IMR-90 (cell line): ENCODE results near the gene PSMA1. TPM values are rescaled to one million over a fixed set of nuclear protein-coding genes. Genes with fewer than 3 reads are reported as not detected.
"Not testable (repeated sequence)": the region's sequence is repeated elsewhere in the genome, so short reads cannot be mapped to it uniquely, and the experiment has no call there.

Experiments
- ATAC-seq: fragments of 200-7000 bp; cut with Tn5 transposase; 2 replicates; pipeline ENCODE4 v1.9.1; 2020; ENCODE audit warnings: low read depth, mild to moderate bottlenecking, moderate library complexity
- BruUV-seq: library from RNA; stranded (reverse); fragments of 400-500 nt; replicated peaks from 2 replicates; lab custom pipeline; 2021; lab: Mats Ljungman, UMichigan
- CTCF ChIA-PET: fragments of 300-600 bp; formaldehyde crosslinking; extraction: SDS; loops from one replicate; lab custom pipeline; 2021; ENCODE audit warnings: antibody characterized with exemption; lab: Yijun Ruan, JAX
- POLR2A ChIA-PET: fragments of 300-600 bp; sonication (Branson Sonifier 250); formaldehyde crosslinking; loops from one replicate; lab custom pipeline; 2022; ENCODE audit warnings: antibody characterized with exemption; ENCODE audit not compliant: unreplicated experiment; lab: Charles Lee
- DNase-seq: peaks from one replicate; pipeline ENCODE4 v3.0.0; 2013
- H2AFZ ChIP-seq: replicated peaks from 2 replicates; pipeline ENCODE3; 2013; ENCODE audit warnings: low read length, mild to moderate bottlenecking; ENCODE audit not compliant: poor library complexity
- H2AK5ac ChIP-seq: 2 replicates; pipeline ENCODE4 v1.6.1; 2013; ENCODE audit warnings: low read depth, low read length, inconsistent platforms
- H2AK9ac ChIP-seq: replicated peaks from 2 replicates; pipeline ENCODE3; 2013; ENCODE audit warnings: mild to moderate bottlenecking, low read depth, low read length, moderate library complexity; ENCODE audit not compliant: poor library complexity
- H2BK120ac ChIP-seq: 2 replicates; pipeline ENCODE4 v1.6.1; 2013; ENCODE audit warnings: low read depth, low read length, inconsistent platforms
- H2BK15ac ChIP-seq: 3 replicates; pipeline ENCODE4 v1.6.1; 2013; ENCODE audit warnings: low read depth, low read length, inconsistent platforms
- H2BK20ac ChIP-seq: 2 replicates; pipeline ENCODE4 v1.6.1; 2013; ENCODE audit warnings: low read depth, mild to moderate bottlenecking, inconsistent platforms, low read length, moderate library complexity
- H2BK5ac ChIP-seq: 2 replicates; pipeline ENCODE4 v1.6.1; 2013; ENCODE audit warnings: mild to moderate bottlenecking, low read depth, low read length, inconsistent platforms; ENCODE audit not compliant: poor library complexity, severe bottlenecking
- H3K14ac ChIP-seq: replicated peaks from 2 replicates; pipeline ENCODE4 v1.6.1; 2013; ENCODE audit warnings: low read depth, low read length, inconsistent platforms
- H3K18ac ChIP-seq: 2 replicates; pipeline ENCODE4 v1.6.1; 2013; ENCODE audit warnings: low read depth, low read length, control low read depth
- H3K23ac ChIP-seq: 2 replicates; pipeline ENCODE4 v1.6.1; 2013; ENCODE audit warnings: low read depth, low read length, inconsistent platforms
- H3K27ac ChIP-seq: 2 replicates; pipeline ENCODE4 v1.5.1; 2013; ENCODE audit warnings: mild to moderate bottlenecking, control low read depth, low read length; ENCODE audit not compliant: insufficient read depth
- H3K27me3 ChIP-seq: 2 replicates; pipeline ENCODE4 v1.6.1; 2013; ENCODE audit warnings: low read length; ENCODE audit not compliant: control insufficient read depth, insufficient read depth
- H3K36me3 ChIP-seq: 2 replicates; pipeline ENCODE4 v1.6.1; 2013; ENCODE audit warnings: low read length, mixed read lengths; ENCODE audit not compliant: control insufficient read depth, insufficient read depth
- H3K4ac ChIP-seq: 2 replicates; pipeline ENCODE4 v1.6.1; 2013; ENCODE audit warnings: low read depth, low read length, inconsistent platforms
- H3K4me1 ChIP-seq: 2 replicates; pipeline ENCODE4 v1.6.1; 2013; ENCODE audit warnings: low read length, mixed read lengths; ENCODE audit not compliant: control insufficient read depth, insufficient read depth
- H3K4me2 ChIP-seq: 2 replicates; pipeline ENCODE4 v1.6.1; 2013; ENCODE audit warnings: low read depth, mild to moderate bottlenecking, control low read depth, low read length, moderate library complexity
- H3K4me3 ChIP-seq: 2 replicates; pipeline ENCODE4 v1.5.1; 2013; ENCODE audit warnings: low read depth, mild to moderate bottlenecking, control low read depth, low read length, moderate library complexity; ENCODE audit not compliant: insufficient read depth
- H3K56ac ChIP-seq: 2 replicates; pipeline ENCODE4 v1.6.1; 2013; ENCODE audit warnings: low read length, inconsistent platforms; ENCODE audit not compliant: insufficient read depth; ENCODE audit errors: extremely low read depth
- H3K79me1 ChIP-seq, 2 experiments: 2 replicates each; pipeline ENCODE4 v1.6.1; 2013; ENCODE audit warnings: low read length in 2 of 2, inconsistent platforms in 1 of 2, low read depth in 1 of 2
- H3K9ac ChIP-seq: 2 replicates; pipeline ENCODE4 v1.6.1; 2013; ENCODE audit warnings: low read depth, low read length, control low read depth
- H3K9me1 ChIP-seq: 2 replicates; pipeline ENCODE4 v1.6.1; 2013; ENCODE audit warnings: low read length, inconsistent platforms; ENCODE audit not compliant: insufficient read depth
- H3K9me3 ChIP-seq: 2 replicates; pipeline ENCODE4 v1.6.1; 2013; ENCODE audit warnings: low read length; ENCODE audit not compliant: control insufficient read depth, insufficient read depth
- H4K20me1 ChIP-seq: 2 replicates; pipeline ENCODE4 v1.6.1; 2013; ENCODE audit warnings: low read length, inconsistent platforms; ENCODE audit not compliant: insufficient read depth
- H4K5ac ChIP-seq: 2 replicates; pipeline ENCODE4 v1.6.1; 2013; ENCODE audit warnings: mild to moderate bottlenecking, low read depth, low read length, control low read depth
- H4K8ac ChIP-seq, 2 experiments: 2 replicates each; pipeline ENCODE4 v1.6.1; 2013; ENCODE audit warnings: low read depth in 2 of 2, low read length in 2 of 2, control low read depth in 1 of 2, inconsistent platforms in 1 of 2
- H4K91ac ChIP-seq: 2 replicates; pipeline ENCODE4 v1.6.1; 2013; ENCODE audit warnings: low read depth, low read length, inconsistent platforms; ENCODE audit not compliant: insufficient read depth
- ELK1 ChIP-seq: fragments of 150-350 bp; IDR thresholded peaks from 2 replicates; pipeline ENCODE4 v1.6.1; 2016; ENCODE audit warnings: low read depth, mild to moderate bottlenecking, low read length, moderate library complexity, borderline replicate concordance
- FOS ChIP-seq: fragments of 150-350 bp; IDR thresholded peaks from 2 replicates; pipeline ENCODE4 v1.6.1; 2016; ENCODE audit warnings: low read depth, low read length
- MXI1 ChIP-seq: IDR thresholded peaks from 2 replicates; pipeline ENCODE4 v1.6.1; 2012; ENCODE audit warnings: low read depth, mild to moderate bottlenecking, low read length, moderate library complexity, borderline replicate concordance
- USF2 ChIP-seq: fragments of 150-350 bp; IDR thresholded peaks from 2 replicates; pipeline ENCODE4 v1.6.1; 2017; ENCODE audit warnings: mild to moderate bottlenecking, antibody characterized with exemption, low read length, low read depth
- WGBS, 2 experiments: methylation state at CpG; one replicate each; pipeline versions ENCODE4 v1.1.5 to v1.1.7; 2013; ENCODE audit warnings: missing lambda C conversion rate in 2 of 2; ENCODE audit not compliant: insufficient read length in 1 of 2; ENCODE audit errors: extremely low coverage in 2 of 2; 5-methylcytosine and 5-hydroxymethylcytosine counted together
- dilution Hi-C: fragments of 300-500 bp; cut with HindIII; formaldehyde crosslinking; loops from one replicate; pipeline ENCODE4 v1.14.3; 2018; ENCODE audit warnings: low sequenced_read_pairs; ENCODE audit not compliant: unreplicated experiment
- in situ Hi-C: fragments of 300-500 bp; cut with MboI; formaldehyde crosslinking; loops from 3 replicates; pipeline ENCODE4 v1.14.3; 2019; ENCODE audit warnings: low sequenced_read_pairs, inconsistent platforms, mixed read lengths
- intact Hi-C: fragments of 100-400 bp; cut with micrococcal nuclease; formaldehyde crosslinking; loops from 2 replicates; pipeline ENCODE4 v1.10.0; 2022
- polyA plus RNA-seq, 3 experiments: library from polyadenylated mRNA; depleted of rRNA; stranded (reverse); fragments of >200 nt; gene quantifications; 2 replicates each; pipeline ENCODE4 v1.2.3, GENCODE V29; 2012; ENCODE audit warnings: low replicate concordance in 1 of 3
- total RNA-seq: library from RNA; depleted of rRNA; stranded (reverse); fragments of >200 nt; gene quantifications from 2 replicates; pipeline ENCODE4 v1.2.3, GENCODE V29; 2012

Gene PSMA1
- total and polyA plus RNA-seq, 2 of the 4 experiments (the other 2 are of a cell fraction) = 179 to 194 TPM

GRCh38 chr11:14519917-14520746 lies at the start of gene PSMA1 (continued):
- peak; percentile 3; the same call in 1 of the 2 replicates for TF ChIP-seq USF2
- TF ChIP-seq FOS = no peak
- TF ChIP-seq ELK1 = no peak
- TF ChIP-seq MXI1 = 0 out of 2 replicates have a peak, but pooled peaks have one; percentile 42

- WGBS, 2 experiments = 18% methylated on average over 2 of the region's 6 CpGs; no CpG with 5 or more reads in 1 of the 2 experiments
- CTCF ChIA-PET = not testable (repeated sequence)
These were observed 49.3 kb upstream of the PSMA1 start for GRCh38 chr11:14569516-14569915.

More at GRCh38 chr11:14569516-14569915, 49.3 kb upstream of the PSMA1 start:
- H2BK5ac ChIP-seq, intact Hi-C loops, H3K27ac ChIP-seq, H3K4ac ChIP-seq, H4K8ac ChIP-seq, H2BK15ac ChIP-seq, H3K36me3 ChIP-seq, H2AK9ac ChIP-seq, BruUV-seq, H3K27me3 ChIP-seq, H3K9me1 ChIP-seq, H3K9ac ChIP-seq, H2AFZ ChIP-seq, H3K4me3 ChIP-seq, H3K14ac ChIP-seq, ATAC-seq, H4K5ac ChIP-seq, in situ Hi-C loops, DNase-seq, H2BK20ac ChIP-seq, H3K9me3 ChIP-seq, POLR2A ChIA-PET, H3K4me1 ChIP-seq, H2AK5ac ChIP-seq, H3K56ac ChIP-seq, H3K18ac ChIP-seq, H2BK120ac ChIP-seq, H4K20me1 ChIP-seq, H3K4me2 ChIP-seq, H3K79me1 ChIP-seq, dilution Hi-C loops, H3K23ac ChIP-seq, H4K91ac ChIP-seq: not testable (repeated sequence)
